ENCODE results near the gene TUBGCP3. TPM values are rescaled to one million over a fixed set of nuclear protein-coding genes. Genes with fewer than 3 reads are reported as not detected.
"Not testable (repeated sequence)": the region's sequence is repeated elsewhere in the genome, so short reads cannot be mapped to it uniquely, and the experiment has no call there.

Gene TUBGCP3
- total RNA-seq, 2 donors from 2014 or later: 18.6 to 19.5 TPM

- ATAC-seq: peak; percentile 70 to 74
- intact Hi-C loops (cut with DNase I): no loop called here
These were observed 77.8 kb downstream of the TUBGCP3 start for GRCh38 chr13:112510002-112510780.

GRCh38 chr13:112509190-112509589, 78.8 kb downstream of the TUBGCP3 start:
- no peak for ATAC-seq
- DNase-seq: no peak
- intact Hi-C loops (cut with DNase I): no loop called here

More at GRCh38 chr13:112510002-112510780, 77.8 kb downstream of the TUBGCP3 start:
- no peak for DNase-seq

GRCh38 chr13:112506046-112506445, 81.9 kb downstream of the TUBGCP3 start:
- DNase-seq (no peak), ATAC-seq (no peak)
- intact Hi-C loops (cut with DNase I): no loop called here

GRCh38 chr13:112496166-112496565, 91.8 kb downstream of the TUBGCP3 start:
- DNase-seq (no peak), ATAC-seq (no peak)
- intact Hi-C loops (cut with DNase I): no loop called here

GRCh38 chr13:112495465-112495864, 92.5 kb downstream of the TUBGCP3 start:
- DNase-seq: no peak
- intact Hi-C loops (cut with DNase I): no loop called here
- ATAC-seq: no peak

GRCh38 chr13:112489199-112489598, 98.8 kb downstream of the TUBGCP3 start:
- intact Hi-C loops (cut with DNase I): no loop called here
- no peak for ATAC-seq
- no peak for DNase-seq

GRCh38 chr13:112488343-112489050, 99.5 kb downstream of the TUBGCP3 start:
- intact Hi-C loops (cut with DNase I); DNase-seq; ATAC-seq: not testable (repeated sequence)

- intact Hi-C loops (cut with DNase I): no loop called here
- DNase-seq: no peak
- no peak for ATAC-seq
These were observed 100.8 kb downstream of the TUBGCP3 start for GRCh38 chr13:112487127-112487517.

GRCh38 chr13:112486386-112487126, 101.4 kb downstream of the TUBGCP3 start:
- intact Hi-C loops (cut with DNase I): no loop called here
- ATAC-seq (peak; percentile 39 to 44), DNase-seq (no peak)

GRCh38 chr13:112485814-112486213, 102.1 kb downstream of the TUBGCP3 start:
- intact Hi-C loops (cut with DNase I); ATAC-seq; DNase-seq: not testable (repeated sequence)

- ATAC-seq (no peak), DNase-seq (no peak)
- intact Hi-C loops (cut with DNase I): no loop called here
These were observed 104.7 kb downstream of the TUBGCP3 start for GRCh38 chr13:112483299-112483698.

- intact Hi-C loops (cut with DNase I): no loop called here
- DNase-seq: no peak
- no peak for ATAC-seq
These were observed 106.5 kb downstream of the TUBGCP3 start for GRCh38 chr13:112481458-112481857.

GRCh38 chr13:112479389-112479788, 108.6 kb downstream of the TUBGCP3 start:
- no peak for DNase-seq
- no peak for ATAC-seq
- intact Hi-C loops (cut with DNase I): no loop called here

- ATAC-seq (no peak), DNase-seq (no peak)
- intact Hi-C loops (cut with DNase I): no loop called here
These were observed 110.8 kb downstream of the TUBGCP3 start for GRCh38 chr13:112477070-112477619.

GRCh38 chr13:112475889-112476288, 112.1 kb downstream of the TUBGCP3 start:
- intact Hi-C loops (cut with DNase I): no loop called here
- ATAC-seq (no peak), DNase-seq (no peak)

GRCh38 chr13:112474869-112475268, 113.1 kb downstream of the TUBGCP3 start:
- DNase-seq (no peak), ATAC-seq (no peak)
- intact Hi-C loops (cut with DNase I): no loop called here

- ATAC-seq (peak in 1 of 2 donors; percentile 15), DNase-seq (no peak)
- intact Hi-C loops (cut with DNase I): no loop called here
These were observed 114.1 kb downstream of the TUBGCP3 start for GRCh38 chr13:112473818-112474217.

- intact Hi-C loops (cut with DNase I): no loop called here
- no peak for ATAC-seq
- DNase-seq: no peak
These were observed 118.7 kb downstream of the TUBGCP3 start for GRCh38 chr13:112469071-112469745.

- intact Hi-C loops (cut with DNase I): no loop called here
- ATAC-seq (no peak), DNase-seq (no peak)
These were observed 119.9 kb downstream of the TUBGCP3 start for GRCh38 chr13:112468069-112468468.

Measured in left cardiac atrium (tissue), 4 donors.